Kidney epithelial cell (primary cell): Measurements from ENCODE around the gene PLEKHA5. TPM values are rescaled to one million over a fixed set of nuclear protein-coding genes. Genes with fewer than 3 reads are reported as not detected.
"Not testable (repeated sequence)": the region's sequence is repeated elsewhere in the genome, so short reads cannot be mapped to it uniquely, and the experiment has no call there.

Source experiments
- DNase-seq: peaks from one replicate; pipeline ENCODE4 v3.0.0-alpha.2; 2010; ENCODE audit warnings: low read depth
- H3K27me3 ChIP-seq: 2 replicates; pipeline ENCODE4 v1.6.0; 2011; ENCODE audit warnings: low read length; ENCODE audit not compliant: control insufficient read depth, insufficient read depth
- H3K36me3 ChIP-seq: 2 replicates; pipeline ENCODE4 v1.5.1; 2011; ENCODE audit warnings: low read length; ENCODE audit not compliant: control insufficient read depth, insufficient read depth
- H3K4me3 ChIP-seq: 2 replicates; pipeline ENCODE4 v1.5.1; 2011; ENCODE audit warnings: low read depth, mild to moderate bottlenecking, control low read depth, low read length
- CTCF ChIP-seq: IDR thresholded peaks from 2 replicates; pipeline ENCODE4 v1.5.1; 2011; ENCODE audit warnings: mild to moderate bottlenecking, moderate library complexity, low read length, control low read depth, inconsistent platforms; ENCODE audit not compliant: insufficient read depth, poor library complexity, severe bottlenecking
- total RNA-seq: library from RNA; depleted of rRNA; stranded (reverse); fragments of >200 nt; gene quantifications from 2 replicates; pipeline ENCODE4 v1.2.3, GENCODE V29; 2015

Gene PLEKHA5
- total RNA-seq, 1 donor from 2014 or later = 21.9 TPM

GRCh38 chr12:19168644-19169043, 39.1 kb downstream of the PLEKHA5 start:
- no peaks in the 10 kb centered on the region for H3K36me3 ChIP-seq
- no peak for TF ChIP-seq CTCF
- DNase-seq = no peak
- no peaks in the 10 kb centered on the region for H3K27me3 ChIP-seq
- no peak overlapping the region for H3K4me3 ChIP-seq

- no peaks in the 10 kb centered on the region for H3K27me3 ChIP-seq
- no peak overlapping the region for H3K4me3 ChIP-seq
- no peak for TF ChIP-seq CTCF
- no peaks in the 10 kb centered on the region for H3K36me3 ChIP-seq
- no peak for DNase-seq
These were observed 39.7 kb downstream of the PLEKHA5 start for GRCh38 chr12:19169222-19169621.

GRCh38 chr12:19170286-19170685, 40.8 kb downstream of the PLEKHA5 start:
- H3K36me3 ChIP-seq, H3K4me3 ChIP-seq, DNase-seq, H3K27me3 ChIP-seq: not testable (repeated sequence)

GRCh38 chr12:19171731-19172130, 42.2 kb downstream of the PLEKHA5 start:
- Histone ChIP-seq H3K27me3 (no peaks in the 10 kb centered on the region), H3K4me3 (no peak overlapping the region), H3K36me3 (peaks cover 1% of the 10 kb centered on the region)
- no peak for DNase-seq
- no peak for TF ChIP-seq CTCF

GRCh38 chr12:19177754-19178153, 48.2 kb downstream of the PLEKHA5 start:
- TF ChIP-seq CTCF = no peak
- no peak for DNase-seq
- Histone ChIP-seq H3K36me3 (peaks cover 1% of the 10 kb centered on the region), H3K27me3 (no peaks in the 10 kb centered on the region), H3K4me3 (no peak overlapping the region)

GRCh38 chr12:19179986-19180385, 50.5 kb downstream of the PLEKHA5 start:
- Histone ChIP-seq H3K27me3 (no peaks in the 10 kb centered on the region), H3K4me3 (no peak overlapping the region), H3K36me3 (peaks cover 1% of the 10 kb centered on the region)
- DNase-seq = no peak
- no peak for TF ChIP-seq CTCF
